DOHH2 (cell line): Measurements from ENCODE around the gene HOXC9.

Experiments
- CTCF ChIP-seq: fragments of 200-600 bp; sonication (generic); IDR thresholded peaks from one replicate; pipeline ENCODE4 v1.5.1; 2014; ENCODE audit warnings: antibody characterized with exemption, mild to moderate bottlenecking, low read depth, low read length; ENCODE audit not compliant: poor library complexity, severe bottlenecking
- EZH2phosphoT487 ChIP-seq: fragments of 200-600 bp; sonication (generic); IDR thresholded peaks from 2 replicates; pipeline ENCODE4 v1.6.1; 2017; ENCODE audit warnings: borderline replicate concordance, mild to moderate bottlenecking, antibody characterized with exemption, low read length, moderate library complexity, mixed read lengths

- TF ChIP-seq CTCF (no peak), EZH2phosphoT487 (no peak)
These were observed 32.2 kb downstream of the HOXC9 start for GRCh38 chr12:54032086-54032619.
